PC-3 (cell line): Measurements from ENCODE around the gene CDK5R1. TPM values are rescaled to one million over a fixed set of nuclear protein-coding genes. Genes with fewer than 3 reads are reported as not detected.

ENCODE experiments used
- ATAC-seq: fragments of 200-7000 bp; cut with Tn5 transposase; 2 replicates; pipeline ENCODE4 v1.9.1; 2020; ENCODE audit warnings: mild to moderate bottlenecking, moderate library complexity
- BruUV-seq: library from RNA; stranded (reverse); fragments of 400-500 nt; replicated peaks from 2 replicates; lab custom pipeline; 2021; lab: Mats Ljungman, UMichigan
- CTCF ChIA-PET: fragments of 300-600 bp; sonication (Branson Sonifier 250); formaldehyde crosslinking; loops from one replicate; lab custom pipeline; 2022; ENCODE audit warnings: antibody characterized with exemption; lab: Charles Lee
- POLR2A ChIA-PET: fragments of 300-600 bp; sonication (Branson Sonifier 250); formaldehyde crosslinking; loops from one replicate; lab custom pipeline; 2022; ENCODE audit warnings: antibody characterized with exemption; ENCODE audit not compliant: unreplicated experiment; lab: Charles Lee
- DNase-seq: peaks from one replicate; pipeline ENCODE4 v3.0.0-alpha.2; 2015
- H2AFZ ChIP-seq: fragments of 300-600 bp; sonication (generic); 2 replicates; pipeline ENCODE4 v1.6.0; 2016; ENCODE audit warnings: antibody characterized with exemption, low read length
- H3F3A ChIP-seq: fragments of 300-600 bp; sonication (generic); one replicate; pipeline ENCODE4 v1.6.0; 2017; ENCODE audit warnings: antibody characterized with exemption, low read length, control low read depth, mild to moderate bottlenecking; ENCODE audit not compliant: unreplicated experiment
- H3K27ac ChIP-seq: fragments of 300-600 bp; sonication (generic); 2 replicates; pipeline ENCODE4 v1.5.1; 2016; ENCODE audit warnings: mild to moderate bottlenecking, low read length
- H3K27me3 ChIP-seq: fragments of 300-600 bp; sonication (generic); 2 replicates; pipeline ENCODE4 v1.6.1; 2016; ENCODE audit warnings: low read length, mixed read lengths
- H3K36me3 ChIP-seq: fragments of 300-600 bp; sonication (generic); 2 replicates; pipeline ENCODE4 v1.6.1; 2016; ENCODE audit warnings: low read depth, mixed run types, low read length, mixed read lengths
- H3K4me1 ChIP-seq: fragments of 300-600 bp; sonication (generic); 2 replicates; pipeline ENCODE4 v1.5.1; 2016; ENCODE audit warnings: low read length; ENCODE audit not compliant: insufficient read depth
- H3K4me2 ChIP-seq: fragments of 300-600 bp; sonication (generic); 2 replicates; pipeline ENCODE4 v1.6.0; 2016; ENCODE audit warnings: low read length
- H3K4me3 ChIP-seq: fragments of 300-600 bp; sonication (generic); 2 replicates; pipeline ENCODE4 v1.5.1; 2016; ENCODE audit warnings: mild to moderate bottlenecking, low read length, mixed read lengths
- H3K79me2 ChIP-seq: fragments of 300-600 bp; sonication (generic); 2 replicates; pipeline ENCODE4 v1.6.1; 2017; ENCODE audit warnings: low read length, mixed read lengths
- H3K9ac ChIP-seq: fragments of 300-600 bp; sonication (generic); 2 replicates; pipeline ENCODE4 v1.6.0; 2016; ENCODE audit warnings: mild to moderate bottlenecking, low read length
- H3K9me2 ChIP-seq: fragments of 300-600 bp; sonication (generic); replicated peaks from 2 replicates; pipeline ENCODE4 v1.6.1; 2016; ENCODE audit warnings: mixed run types, low read length, mixed read lengths
- H3K9me3 ChIP-seq: fragments of 300-600 bp; sonication (generic); 2 replicates; pipeline ENCODE4 v1.6.1; 2016; ENCODE audit warnings: low read length, mixed read lengths
- H4K20me1 ChIP-seq: fragments of 300-600 bp; sonication (generic); 2 replicates; pipeline ENCODE4 v1.6.1; 2016; ENCODE audit warnings: low read length, mixed read lengths
- EZH2 ChIP-seq: fragments of 300-600 bp; sonication (generic); IDR thresholded peaks from one replicate; pipeline ENCODE4 v1.6.1; 2017; ENCODE audit warnings: antibody characterized with exemption, mild to moderate bottlenecking, low read length; ENCODE audit not compliant: unreplicated experiment
- EZH2phosphoT487 ChIP-seq: fragments of 300-600 bp; sonication (generic); IDR thresholded peaks from 2 replicates; pipeline ENCODE4 v1.6.1; 2018; ENCODE audit warnings: mild to moderate bottlenecking, antibody characterized with exemption, low read length, borderline replicate concordance
- intact Hi-C: fragments of 100-400 bp; cut with micrococcal nuclease; formaldehyde crosslinking; loops from 2 replicates; pipeline ENCODE4 v1.9.0; 2023
- total RNA-seq: library from RNA; depleted of rRNA; stranded (reverse); fragments of >200 nt; gene quantifications from 2 replicates; pipeline ENCODE4 v1.2.3, GENCODE V29; 2014
- TF ChIP-seq, protein P1 (sequence below): fragments of 300-600 bp; sonication (generic); conservative IDR thresholded peaks from 2 replicates; pipeline ENCODE4 v1.5.1; 2017; ENCODE audit warnings: antibody characterized with exemption, low read depth, mild to moderate bottlenecking, low read length

The CDK5R1 gene
- total RNA-seq, 1 experiment from 2014 or later = 1.7 TPM

DNA sequence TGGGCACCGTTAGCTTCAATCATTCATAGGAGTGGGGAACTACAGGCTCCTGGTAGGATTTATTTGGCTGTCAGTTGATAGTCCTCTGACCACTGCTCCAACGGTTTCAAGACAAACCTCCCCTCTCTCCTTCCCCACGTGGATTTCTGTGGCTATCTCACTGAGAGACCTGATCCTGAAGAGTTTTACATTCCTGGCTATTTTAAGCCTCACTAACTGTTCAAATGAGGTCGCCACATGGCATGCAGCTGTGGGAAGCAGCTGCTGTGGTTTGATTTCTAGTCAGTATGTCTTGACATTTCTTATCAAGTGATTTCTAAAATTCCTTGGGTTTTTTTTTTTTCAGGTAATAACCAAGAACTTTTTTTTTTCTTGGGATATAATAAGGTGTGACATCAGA, 38.3 kb downstream of the CDK5R1 start:
- Histone ChIP-seq H3K9me2 (no peaks in the 10 kb centered on the region), H3K27me3 (no peaks in the 10 kb centered on the region), H3K36me3 (no peaks in the 10 kb centered on the region), H3K9me3 (no peaks in the 10 kb centered on the region), H3K4me2 (no peak overlapping the region), H2AFZ (no peak overlapping the region), H3K4me1 (peaks cover under 1% of the 10 kb centered on the region; the same call in 1 of the 2 replicates), H3K27ac (no peak overlapping the region), H3F3A (no peaks in the 10 kb centered on the region), H3K4me3 (no peak overlapping the region), H3K79me2 (no peaks in the 10 kb centered on the region), H4K20me1 (no peaks in the 10 kb centered on the region), H3K9ac (no peak overlapping the region)
- ChIA-PET POLR2A (no interaction called here), CTCF (no interaction called here)
- DNase-seq (no peak), ATAC-seq (no peak)
- BruUV-seq = no TSS peak
- intact Hi-C loops = no loop called here
- TF ChIP-seq EZH2 = no peak

DNA sequence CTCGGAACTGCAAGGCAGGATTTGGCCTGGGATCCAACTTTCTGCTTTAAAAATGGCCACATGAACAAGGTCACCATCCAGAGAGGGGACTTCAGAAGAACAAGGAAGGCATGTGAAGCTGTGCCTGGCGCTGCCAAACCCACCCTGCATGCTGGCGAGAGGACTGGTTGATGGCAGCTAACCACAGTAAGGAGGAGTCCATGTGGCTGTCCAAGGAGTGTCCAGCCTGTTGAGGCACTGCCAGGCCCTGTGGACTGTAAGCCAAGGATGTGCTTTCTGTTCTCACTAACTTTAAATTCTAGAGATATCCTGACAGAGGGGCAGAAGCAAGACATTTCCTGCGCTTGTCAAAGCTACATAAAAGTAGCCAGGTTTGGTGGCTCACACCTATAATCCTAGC, 40.4 kb downstream of the CDK5R1 start:
- Histone ChIP-seq H2AFZ (no peak overlapping the region), H3K4me2 (no peak overlapping the region), H3K4me3 (no peak overlapping the region), H3K9ac (no peak overlapping the region), H3K9me3 (no peaks in the 10 kb centered on the region), H4K20me1 (no peaks in the 10 kb centered on the region), H3K4me1 (no peaks in the 10 kb centered on the region), H3K36me3 (no peaks in the 10 kb centered on the region), H3K27ac (no peak overlapping the region), H3F3A (no peaks in the 10 kb centered on the region), H3K9me2 (no peaks in the 10 kb centered on the region), H3K79me2 (no peaks in the 10 kb centered on the region), H3K27me3 (no peaks in the 10 kb centered on the region)
- no peak for DNase-seq
- TF ChIP-seq EZH2 = no peak
- no peak for TF ChIP-seq EZH2phosphoT487
- TF ChIP-seq, protein P1, sequence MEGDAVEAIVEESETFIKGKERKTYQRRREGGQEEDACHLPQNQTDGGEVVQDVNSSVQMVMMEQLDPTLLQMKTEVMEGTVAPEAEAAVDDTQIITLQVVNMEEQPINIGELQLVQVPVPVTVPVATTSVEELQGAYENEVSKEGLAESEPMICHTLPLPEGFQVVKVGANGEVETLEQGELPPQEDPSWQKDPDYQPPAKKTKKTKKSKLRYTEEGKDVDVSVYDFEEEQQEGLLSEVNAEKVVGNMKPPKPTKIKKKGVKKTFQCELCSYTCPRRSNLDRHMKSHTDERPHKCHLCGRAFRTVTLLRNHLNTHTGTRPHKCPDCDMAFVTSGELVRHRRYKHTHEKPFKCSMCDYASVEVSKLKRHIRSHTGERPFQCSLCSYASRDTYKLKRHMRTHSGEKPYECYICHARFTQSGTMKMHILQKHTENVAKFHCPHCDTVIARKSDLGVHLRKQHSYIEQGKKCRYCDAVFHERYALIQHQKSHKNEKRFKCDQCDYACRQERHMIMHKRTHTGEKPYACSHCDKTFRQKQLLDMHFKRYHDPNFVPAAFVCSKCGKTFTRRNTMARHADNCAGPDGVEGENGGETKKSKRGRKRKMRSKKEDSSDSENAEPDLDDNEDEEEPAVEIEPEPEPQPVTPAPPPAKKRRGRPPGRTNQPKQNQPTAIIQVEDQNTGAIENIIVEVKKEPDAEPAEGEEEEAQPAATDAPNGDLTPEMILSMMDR = no peak
- ChIA-PET CTCF (no interaction called here), POLR2A (no interaction called here)
- BruUV-seq = no TSS peak
- intact Hi-C loops = no loop called here
- ATAC-seq = no peak

DNA sequence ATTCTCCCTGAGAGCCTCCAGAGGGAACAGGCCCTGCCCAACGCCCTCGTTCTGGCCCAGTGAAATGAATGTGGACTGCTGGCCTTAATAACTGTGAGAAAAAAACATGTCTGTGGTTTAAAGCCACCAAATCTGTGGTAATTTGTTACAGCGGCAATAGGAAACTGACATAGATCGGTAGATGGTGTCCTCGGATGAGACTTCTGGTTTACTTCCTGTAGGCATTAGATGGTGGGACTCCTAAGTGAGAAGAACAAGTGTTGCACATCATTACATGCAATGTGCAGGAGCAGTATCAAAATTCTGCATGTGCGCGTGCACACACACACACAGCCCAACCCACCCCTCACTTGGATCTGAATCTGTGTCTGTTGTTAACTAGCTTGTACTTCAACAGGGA, 42.0 kb downstream of the CDK5R1 start:
- Histone ChIP-seq H4K20me1 (no peaks in the 10 kb centered on the region), H3K27ac (no peak overlapping the region), H3K79me2 (no peaks in the 10 kb centered on the region), H3K4me1 (no peaks in the 10 kb centered on the region), H3K27me3 (no peaks in the 10 kb centered on the region), H3K36me3 (no peaks in the 10 kb centered on the region), H3K9me3 (no peaks in the 10 kb centered on the region), H3K9ac (no peak overlapping the region), H3K4me3 (no peak overlapping the region), H2AFZ (no peak overlapping the region), H3F3A (no peaks in the 10 kb centered on the region), H3K9me2 (no peaks in the 10 kb centered on the region), H3K4me2 (no peak overlapping the region)
- POLR2A ChIA-PET = no interaction called here
- DNase-seq (no peak), ATAC-seq (no peak)
- TF ChIP-seq, protein P1 = no peak
- no peak for TF ChIP-seq EZH2
- no peak for TF ChIP-seq EZH2phosphoT487
- no TSS peak for BruUV-seq
- CTCF ChIA-PET = no interaction called here
- intact Hi-C loops = no loop called here
